Stimulated activated CD8-positive, alpha-beta memory T cell treated with anti-CD3 and anti-CD28 coated beads, Interleukin-12 subunit alpha, Interleukin-12 subunit beta, amount 100 ng/mL, for 1 hour (primary cell): ENCODE data around the gene DLG4.

Experiments
- DNase-seq: peaks from one replicate; pipeline ENCODE4 v3.0.0-alpha.2; 2020; ENCODE audit warnings: low read depth

Gene DLG4

GRCh38 chr17:7156342-7156940 is 63.2 kb downstream of the DLG4 start:
- DNase-seq, result no peak

GRCh38 chr17:7147772-7148171 is 71.9 kb downstream of the DLG4 start:
- no peak for DNase-seq

GRCh38 chr17:7146115-7146514 is 73.5 kb downstream of the DLG4 start:
- no peak for DNase-seq

GRCh38 chr17:7144213-7144612 is 75.4 kb downstream of the DLG4 start:
- DNase-seq, result no peak

- DNase-seq, result no peak
Measured at GRCh38 chr17:7141824-7142223, 77.8 kb downstream of the DLG4 start.

GRCh38 chr17:7139400-7139799 is 80.2 kb downstream of the DLG4 start:
- no peak for DNase-seq

GRCh38 chr17:7138800-7139381 is 80.7 kb downstream of the DLG4 start:
- no peak for DNase-seq

GRCh38 chr17:7137171-7137943 is 82.3 kb downstream of the DLG4 start:
- DNase-seq, result no peak
